ENCODE results near the gene MREG. TPM values are rescaled to one million over a fixed set of nuclear protein-coding genes. Genes with fewer than 3 reads are reported as not detected.
"Not testable (repeated sequence)": the region's sequence is repeated elsewhere in the genome, so short reads cannot be mapped to it uniquely, and the experiment has no call there.

MREG gene
- total RNA-seq, 4 donors from 2014 or later: 2.9 to 14.6 (median 3.6) TPM

- Histone ChIP-seq H3K36me3 (no peaks in the 10 kb centered on the region), H3K27me3 (no peaks in the 10 kb centered on the region), H3K9me3 (no peaks in the 10 kb centered on the region), H3K4me1 (peaks cover 0 to 3% (median 0%) of the 10 kb centered on the region in 4 donors), H3K27ac (no peak overlapping the region), H3K4me3 (no peak overlapping the region)
- TF ChIP-seq EP300 (IDR thresholded peaks at IDR 0.05): no peak
- no peak for TF ChIP-seq POLR2A (IDR thresholded peaks at IDR 0.05)
- TF ChIP-seq, protein P1, sequence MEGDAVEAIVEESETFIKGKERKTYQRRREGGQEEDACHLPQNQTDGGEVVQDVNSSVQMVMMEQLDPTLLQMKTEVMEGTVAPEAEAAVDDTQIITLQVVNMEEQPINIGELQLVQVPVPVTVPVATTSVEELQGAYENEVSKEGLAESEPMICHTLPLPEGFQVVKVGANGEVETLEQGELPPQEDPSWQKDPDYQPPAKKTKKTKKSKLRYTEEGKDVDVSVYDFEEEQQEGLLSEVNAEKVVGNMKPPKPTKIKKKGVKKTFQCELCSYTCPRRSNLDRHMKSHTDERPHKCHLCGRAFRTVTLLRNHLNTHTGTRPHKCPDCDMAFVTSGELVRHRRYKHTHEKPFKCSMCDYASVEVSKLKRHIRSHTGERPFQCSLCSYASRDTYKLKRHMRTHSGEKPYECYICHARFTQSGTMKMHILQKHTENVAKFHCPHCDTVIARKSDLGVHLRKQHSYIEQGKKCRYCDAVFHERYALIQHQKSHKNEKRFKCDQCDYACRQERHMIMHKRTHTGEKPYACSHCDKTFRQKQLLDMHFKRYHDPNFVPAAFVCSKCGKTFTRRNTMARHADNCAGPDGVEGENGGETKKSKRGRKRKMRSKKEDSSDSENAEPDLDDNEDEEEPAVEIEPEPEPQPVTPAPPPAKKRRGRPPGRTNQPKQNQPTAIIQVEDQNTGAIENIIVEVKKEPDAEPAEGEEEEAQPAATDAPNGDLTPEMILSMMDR (IDR thresholded peaks at IDR 0.05): no peak
- DNase-seq (ENCODE audit: low spot score in 2 of 2): no peak
- 73 to 76% methylated on average over 3 of the region's 3 CpGs for WGBS, 2 donors
Measured at GRCh38 chr2:215966951-215967350, 46.4 kb downstream of the MREG start.

- no peak for TF ChIP-seq EP300 (IDR thresholded peaks at IDR 0.05)
- TF ChIP-seq POLR2A (IDR thresholded peaks at IDR 0.05): no peak
- TF ChIP-seq, protein P1 (IDR thresholded peaks at IDR 0.05): no peak
- DNase-seq (ENCODE audit: low spot score in 2 of 2): no peak
- peaks cover 0 to 3% (median 0%) of the 10 kb centered on the region in 4 donors for H3K4me1 ChIP-seq
- no peaks in the 10 kb centered on the region for H3K9me3 ChIP-seq
- no peak overlapping the region for H3K27ac ChIP-seq
- no peak overlapping the region for H3K4me3 ChIP-seq
- 71 to 72% methylated on average over 4 of the region's 4 CpGs for WGBS, 2 donors
- no peaks in the 10 kb centered on the region for H3K36me3 ChIP-seq
- H3K27me3 ChIP-seq: no peaks in the 10 kb centered on the region
Measured at GRCh38 chr2:215966274-215966673, 47.1 kb downstream of the MREG start.

DNA sequence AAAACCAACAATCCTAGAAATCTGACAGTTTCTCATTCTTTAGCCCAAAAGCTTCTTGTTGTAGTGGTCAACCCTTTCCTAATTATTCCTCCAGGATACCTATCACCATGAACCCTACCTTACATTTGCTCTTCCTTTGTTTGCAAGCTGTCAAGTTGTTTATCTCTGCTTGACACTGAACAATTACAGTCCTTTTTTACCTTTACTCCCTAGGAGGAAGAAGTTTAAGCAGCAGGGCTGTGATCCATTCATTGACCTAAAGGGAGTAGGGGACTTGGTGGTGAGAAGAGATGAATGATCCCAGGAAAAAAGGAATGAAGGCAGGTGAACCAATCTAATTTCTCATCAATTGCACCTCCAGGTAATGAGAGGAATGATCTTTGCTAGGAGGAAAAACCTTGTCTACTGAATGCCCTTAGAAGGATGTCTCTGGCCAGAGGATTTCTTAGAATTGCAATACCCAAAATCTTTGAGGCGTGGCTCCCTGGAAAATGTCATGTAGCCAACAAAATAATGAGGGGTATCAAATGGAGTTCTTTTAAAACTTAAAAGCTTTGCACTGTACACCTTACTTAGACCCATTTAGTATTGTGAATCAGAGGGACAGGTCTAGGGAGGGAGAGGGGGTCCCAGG is 47.7 kb downstream of the MREG start:
- H3K4me3 ChIP-seq: no peak overlapping the region
- DNase-seq (ENCODE audit: low spot score in 2 of 2): no peak
- 95 to 100% methylated on average over 1 of the region's 1 CpG for WGBS, 2 donors
- H3K36me3 ChIP-seq: no peaks in the 10 kb centered on the region
- no peaks in the 10 kb centered on the region for H3K27me3 ChIP-seq
- no peaks in the 10 kb centered on the region for H3K9me3 ChIP-seq
- peaks cover 0 to 3% (median 0%) of the 10 kb centered on the region in 4 donors for H3K4me1 ChIP-seq
- TF ChIP-seq POLR2A (IDR thresholded peaks at IDR 0.05): no peak
- TF ChIP-seq EP300 (IDR thresholded peaks at IDR 0.05): no peak
- TF ChIP-seq, protein P1 (IDR thresholded peaks at IDR 0.05): no peak
- no peak overlapping the region for H3K27ac ChIP-seq

DNA sequence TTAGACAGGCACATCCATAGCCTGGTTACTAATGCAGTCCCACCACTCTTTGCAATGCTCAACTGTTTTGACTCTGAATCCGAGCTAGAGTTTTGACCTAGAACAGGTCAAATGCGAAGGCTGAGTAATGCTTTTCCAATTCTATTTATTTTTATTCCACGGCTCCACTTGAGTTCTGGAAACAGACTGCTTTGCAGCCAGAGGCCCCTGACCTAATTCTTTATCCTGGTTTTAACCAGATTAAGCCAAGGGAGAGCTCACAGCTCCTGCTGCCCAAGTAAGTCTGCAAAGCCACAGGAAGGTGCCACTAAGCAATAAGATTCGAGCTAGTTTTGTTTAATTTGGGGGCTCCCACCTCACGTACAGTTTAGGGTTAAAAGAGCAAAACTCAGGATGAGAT is 51.4 kb downstream of the MREG start:
- Histone ChIP-seq H3K4me1 (no peaks in the 10 kb centered on the region), H3K9me3 (no peaks in the 10 kb centered on the region), H3K4me3 (no peak overlapping the region), H3K27ac (no peak overlapping the region), H3K27me3 (no peaks in the 10 kb centered on the region), H3K36me3 (no peaks in the 10 kb centered on the region)
- no peak for DNase-seq (ENCODE audit: low spot score in 2 of 2)
- 74 to 84% methylated on average over 5 of the region's 5 CpGs for WGBS, 2 donors
- TF ChIP-seq POLR2A (IDR thresholded peaks at IDR 0.05) (no peak), EP300 (IDR thresholded peaks at IDR 0.05) (no peak)
- TF ChIP-seq, protein P1 (IDR thresholded peaks at IDR 0.05): no peak

GRCh38 chr2:215958257-215958656 is 55.1 kb downstream of the MREG start:
- no peak for TF ChIP-seq POLR2A (IDR thresholded peaks at IDR 0.05)
- no peak for TF ChIP-seq EP300 (IDR thresholded peaks at IDR 0.05)
- TF ChIP-seq, protein P1 (IDR thresholded peaks at IDR 0.05): no peak
- 80 to 87% methylated on average over 4 of the region's 4 CpGs for WGBS, 2 donors
- no peak for DNase-seq (ENCODE audit: low spot score in 2 of 2)

GRCh38 chr2:215957354-215958122 is 55.8 kb downstream of the MREG start:
- not testable (repeated sequence) for DNase-seq (ENCODE audit: low spot score in 2 of 2); H3K27ac ChIP-seq; H3K36me3 ChIP-seq; H3K4me3 ChIP-seq; H3K9me3 ChIP-seq; H3K27me3 ChIP-seq; H3K4me1 ChIP-seq
- WGBS, 2 donors: 96% methylated on average over 10 of the region's 10 CpGs

More at GRCh38 chr2:215958257-215958656, 55.1 kb downstream of the MREG start:
- Histone ChIP-seq H3K27ac (no peak overlapping the region), H3K36me3 (no peaks in the 10 kb centered on the region), H3K9me3 (no peaks in the 10 kb centered on the region), H3K4me3 (no peak overlapping the region), H3K4me1 (no peaks in the 10 kb centered on the region), H3K27me3 (no peaks in the 10 kb centered on the region)
